Measurements from ENCODE around the gene MAGI1.

DNA sequence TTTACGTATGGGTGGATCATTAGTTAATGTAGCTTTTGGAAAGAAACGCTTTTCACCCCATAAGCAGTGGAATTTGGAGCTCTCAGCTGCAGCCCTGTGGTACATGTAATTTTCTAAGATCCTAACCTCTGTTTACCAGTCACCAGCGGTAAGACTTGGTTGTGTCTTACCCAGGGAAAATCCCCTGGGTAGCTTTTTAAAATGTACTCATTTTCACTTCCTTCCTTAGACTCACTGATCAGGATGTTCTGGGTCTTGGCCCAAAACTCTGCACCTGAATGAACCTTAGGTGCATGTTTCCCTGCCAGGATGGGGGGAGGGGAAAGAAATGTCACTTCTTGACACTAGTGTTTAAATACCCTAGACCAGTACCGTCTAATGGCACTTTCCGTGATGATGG is 605.2 kb downstream of the MAGI1 start:
- TF ChIP-seq POLR2A (IDR thresholded peaks at IDR 0.05): no peak
- TF ChIP-seq, protein P1, sequence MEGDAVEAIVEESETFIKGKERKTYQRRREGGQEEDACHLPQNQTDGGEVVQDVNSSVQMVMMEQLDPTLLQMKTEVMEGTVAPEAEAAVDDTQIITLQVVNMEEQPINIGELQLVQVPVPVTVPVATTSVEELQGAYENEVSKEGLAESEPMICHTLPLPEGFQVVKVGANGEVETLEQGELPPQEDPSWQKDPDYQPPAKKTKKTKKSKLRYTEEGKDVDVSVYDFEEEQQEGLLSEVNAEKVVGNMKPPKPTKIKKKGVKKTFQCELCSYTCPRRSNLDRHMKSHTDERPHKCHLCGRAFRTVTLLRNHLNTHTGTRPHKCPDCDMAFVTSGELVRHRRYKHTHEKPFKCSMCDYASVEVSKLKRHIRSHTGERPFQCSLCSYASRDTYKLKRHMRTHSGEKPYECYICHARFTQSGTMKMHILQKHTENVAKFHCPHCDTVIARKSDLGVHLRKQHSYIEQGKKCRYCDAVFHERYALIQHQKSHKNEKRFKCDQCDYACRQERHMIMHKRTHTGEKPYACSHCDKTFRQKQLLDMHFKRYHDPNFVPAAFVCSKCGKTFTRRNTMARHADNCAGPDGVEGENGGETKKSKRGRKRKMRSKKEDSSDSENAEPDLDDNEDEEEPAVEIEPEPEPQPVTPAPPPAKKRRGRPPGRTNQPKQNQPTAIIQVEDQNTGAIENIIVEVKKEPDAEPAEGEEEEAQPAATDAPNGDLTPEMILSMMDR (IDR thresholded peaks at IDR 0.05 in 8 of 11, conservative IDR thresholded peaks at IDR 0.05 in 3 of 11): no peak
- TF ChIP-seq POLR2AphosphoS5 (IDR thresholded peaks at IDR 0.05): no peak
